Liver (tissue), 3 donors: ENCODE results near the gene OASL.
A peak's percentile ranks its signal among the peaks of the same experiment; 100 is the strongest.

Experiments used
- RAD21 ChIP-seq, 2 donors: IDR thresholded peaks; 2 replicates each; pipeline ENCODE4 v1.6.1; 2016; ENCODE audit warnings: antibody characterized with exemption in 2 of 2, mild to moderate bottlenecking in 2 of 2
- TF ChIP-seq, protein P1 (sequence below): fragments of 150-350 bp; IDR thresholded peaks from 2 replicates; pipeline ENCODE4 v1.5.1; 2017; ENCODE audit warnings: improper control_type of control experiment, low read depth, low read length; ENCODE audit not compliant: missing input control
- donor health status: healthy.
- donor health status: healthy.

DNA sequence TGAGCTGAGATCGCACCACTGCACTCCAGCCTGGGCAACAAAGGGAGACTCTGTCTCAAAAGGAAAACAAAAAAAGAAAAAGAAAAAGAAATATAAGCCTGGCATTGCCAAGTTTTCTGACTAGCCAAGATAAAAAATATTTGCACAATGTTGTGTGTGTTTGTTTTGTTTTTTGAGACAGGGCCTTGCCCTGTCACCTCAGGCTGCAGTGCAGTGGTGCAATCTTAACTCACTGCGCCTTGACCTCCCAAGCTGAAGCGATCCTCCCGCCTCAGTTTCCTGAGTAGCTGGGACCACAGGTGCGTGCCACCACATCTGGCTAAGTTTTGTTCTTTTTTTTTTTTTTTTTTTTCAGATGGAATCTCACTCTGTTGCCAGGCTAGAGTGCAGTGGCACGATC is 17.3 kb downstream of the OASL start:
- peak in 1 of 2 donors; percentile 9 for TF ChIP-seq RAD21 (IDR thresholded peaks at IDR 0.05)
- TF ChIP-seq, protein P1, sequence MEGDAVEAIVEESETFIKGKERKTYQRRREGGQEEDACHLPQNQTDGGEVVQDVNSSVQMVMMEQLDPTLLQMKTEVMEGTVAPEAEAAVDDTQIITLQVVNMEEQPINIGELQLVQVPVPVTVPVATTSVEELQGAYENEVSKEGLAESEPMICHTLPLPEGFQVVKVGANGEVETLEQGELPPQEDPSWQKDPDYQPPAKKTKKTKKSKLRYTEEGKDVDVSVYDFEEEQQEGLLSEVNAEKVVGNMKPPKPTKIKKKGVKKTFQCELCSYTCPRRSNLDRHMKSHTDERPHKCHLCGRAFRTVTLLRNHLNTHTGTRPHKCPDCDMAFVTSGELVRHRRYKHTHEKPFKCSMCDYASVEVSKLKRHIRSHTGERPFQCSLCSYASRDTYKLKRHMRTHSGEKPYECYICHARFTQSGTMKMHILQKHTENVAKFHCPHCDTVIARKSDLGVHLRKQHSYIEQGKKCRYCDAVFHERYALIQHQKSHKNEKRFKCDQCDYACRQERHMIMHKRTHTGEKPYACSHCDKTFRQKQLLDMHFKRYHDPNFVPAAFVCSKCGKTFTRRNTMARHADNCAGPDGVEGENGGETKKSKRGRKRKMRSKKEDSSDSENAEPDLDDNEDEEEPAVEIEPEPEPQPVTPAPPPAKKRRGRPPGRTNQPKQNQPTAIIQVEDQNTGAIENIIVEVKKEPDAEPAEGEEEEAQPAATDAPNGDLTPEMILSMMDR, result no peak
